Stimulated activated CD8-positive, alpha-beta memory T cell treated with anti-CD3 and anti-CD28 coated beads, Interleukin-2, amount 100 ng/mL, for 48 hours (primary cell): ENCODE measurements around the gene DNAAF6.

Source experiments
- DNase-seq, 2 donors: peaks; one replicate each; pipeline ENCODE4 v3.0.0-alpha.2; 2020; ENCODE audit warnings: low read depth in 2 of 2

The DNAAF6 gene

GRCh38 chrX:107293056-107293455 lies 86.6 kb downstream of the DNAAF6 start:
- no peak for DNase-seq
